ENCODE results near the gene HLA-C. TPM values are rescaled to one million over a fixed set of nuclear protein-coding genes. Genes with fewer than 3 reads are reported as not detected.

HLA-C gene
- total and polyA plus RNA-seq, 8 donors, result 117 to 1,825 (median 212) TPM

DNA sequence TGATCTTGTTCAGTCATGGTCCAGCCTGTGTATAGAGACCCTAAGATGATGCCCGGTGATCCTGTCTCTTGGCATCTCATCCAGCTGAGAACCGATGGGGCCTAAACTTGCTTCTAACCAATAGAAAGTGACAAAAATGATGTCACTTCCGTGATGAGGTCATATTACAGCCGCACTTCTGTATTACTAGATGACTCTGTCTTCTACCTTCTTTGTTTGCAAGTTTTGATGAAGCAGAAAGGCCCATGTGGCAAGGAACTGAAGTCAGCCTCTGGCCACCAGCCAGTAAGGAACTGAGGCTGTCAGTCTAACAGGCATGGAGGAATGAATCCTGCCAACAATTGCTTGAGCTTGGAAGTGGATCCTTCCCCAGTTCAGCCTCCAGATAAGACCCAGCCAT, 32.8 kb upstream of the HLA-C start:
- intact Hi-C loops (cut with DNase I), result no loop called here
- no peaks in the 10 kb centered on the region for H3K36me3 ChIP-seq
- ATAC-seq (no peak), DNase-seq (peak in 1 of 4 donors; percentile 39)
- peaks cover 2 to 12% of the 10 kb centered on the region in 2 donors for H3K4me1 ChIP-seq
- H3K9me3 ChIP-seq, result no peaks in the 10 kb centered on the region
- peaks cover 18 to 26% of the 10 kb centered on the region in 2 donors for H3K27me3 ChIP-seq
- TF ChIP-seq, protein P1, sequence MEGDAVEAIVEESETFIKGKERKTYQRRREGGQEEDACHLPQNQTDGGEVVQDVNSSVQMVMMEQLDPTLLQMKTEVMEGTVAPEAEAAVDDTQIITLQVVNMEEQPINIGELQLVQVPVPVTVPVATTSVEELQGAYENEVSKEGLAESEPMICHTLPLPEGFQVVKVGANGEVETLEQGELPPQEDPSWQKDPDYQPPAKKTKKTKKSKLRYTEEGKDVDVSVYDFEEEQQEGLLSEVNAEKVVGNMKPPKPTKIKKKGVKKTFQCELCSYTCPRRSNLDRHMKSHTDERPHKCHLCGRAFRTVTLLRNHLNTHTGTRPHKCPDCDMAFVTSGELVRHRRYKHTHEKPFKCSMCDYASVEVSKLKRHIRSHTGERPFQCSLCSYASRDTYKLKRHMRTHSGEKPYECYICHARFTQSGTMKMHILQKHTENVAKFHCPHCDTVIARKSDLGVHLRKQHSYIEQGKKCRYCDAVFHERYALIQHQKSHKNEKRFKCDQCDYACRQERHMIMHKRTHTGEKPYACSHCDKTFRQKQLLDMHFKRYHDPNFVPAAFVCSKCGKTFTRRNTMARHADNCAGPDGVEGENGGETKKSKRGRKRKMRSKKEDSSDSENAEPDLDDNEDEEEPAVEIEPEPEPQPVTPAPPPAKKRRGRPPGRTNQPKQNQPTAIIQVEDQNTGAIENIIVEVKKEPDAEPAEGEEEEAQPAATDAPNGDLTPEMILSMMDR (IDR thresholded peaks at IDR 0.05), result no peak
- no peak overlapping the region for H3K27ac ChIP-seq
- H3K4me3 ChIP-seq, result no peak overlapping the region

DNA sequence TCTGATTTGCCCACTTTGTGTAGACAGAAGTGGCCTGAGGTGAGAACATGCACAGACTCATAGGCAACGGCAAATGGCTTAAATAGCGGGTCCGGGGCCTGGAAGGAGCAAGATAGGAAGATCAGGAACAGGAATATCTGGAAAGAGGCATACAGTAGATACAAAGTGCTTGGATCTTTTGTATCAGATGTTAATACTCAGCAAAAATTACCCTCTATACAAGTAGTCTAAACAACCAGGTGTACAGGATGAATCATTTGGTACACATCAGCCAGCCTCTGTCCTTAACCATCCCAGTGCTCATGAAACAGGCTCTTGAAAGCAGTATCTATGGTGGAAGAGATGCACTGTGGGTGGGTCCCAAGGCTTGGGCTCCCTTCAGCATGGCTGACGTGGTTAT, 28.9 kb upstream of the HLA-C start:
- no peak overlapping the region for H3K27ac ChIP-seq
- peaks cover 0 to 14% of the 10 kb centered on the region in 2 donors for H3K27me3 ChIP-seq
- intact Hi-C loops (cut with DNase I), result no loop called here
- H3K4me1 ChIP-seq, result no peaks in the 10 kb centered on the region
- DNase-seq (no peak), ATAC-seq (no peak)
- TF ChIP-seq, protein P1 (IDR thresholded peaks at IDR 0.05), result no peak
- no peaks in the 10 kb centered on the region for H3K9me3 ChIP-seq
- no peak overlapping the region for H3K4me3 ChIP-seq
- no peaks in the 10 kb centered on the region for H3K36me3 ChIP-seq

DNA sequence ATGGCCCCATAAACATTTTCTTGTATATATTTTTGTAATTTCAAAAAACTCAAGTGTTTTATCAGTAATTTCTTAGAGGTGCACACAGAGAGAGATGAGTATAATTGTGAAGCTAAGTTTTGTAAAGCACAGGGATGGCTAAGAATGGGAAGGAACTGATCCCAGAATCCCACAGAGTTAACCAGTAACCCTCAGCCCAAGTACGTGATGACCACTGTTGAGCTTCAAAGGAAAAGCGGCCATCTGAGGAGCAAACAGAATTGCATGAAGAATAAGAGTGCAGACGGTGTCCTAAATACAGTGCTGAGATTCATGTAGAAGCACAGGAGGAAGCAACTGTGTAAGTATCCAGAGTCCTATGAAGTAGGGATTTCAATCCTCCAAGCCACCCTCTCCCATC, 28.1 kb upstream of the HLA-C start:
- H3K4me3 ChIP-seq, result no peak overlapping the region
- TF ChIP-seq, protein P1 (IDR thresholded peaks at IDR 0.05), result no peak
- H3K4me1 ChIP-seq, result no peaks in the 10 kb centered on the region
- H3K9me3 ChIP-seq, result no peaks in the 10 kb centered on the region
- no peak for DNase-seq
- no peak for ATAC-seq
- no peak overlapping the region for H3K27ac ChIP-seq
- intact Hi-C loops (cut with DNase I), result no loop called here
- no peaks in the 10 kb centered on the region for H3K36me3 ChIP-seq
- peaks cover 0 to 14% of the 10 kb centered on the region in 2 donors for H3K27me3 ChIP-seq

DNA sequence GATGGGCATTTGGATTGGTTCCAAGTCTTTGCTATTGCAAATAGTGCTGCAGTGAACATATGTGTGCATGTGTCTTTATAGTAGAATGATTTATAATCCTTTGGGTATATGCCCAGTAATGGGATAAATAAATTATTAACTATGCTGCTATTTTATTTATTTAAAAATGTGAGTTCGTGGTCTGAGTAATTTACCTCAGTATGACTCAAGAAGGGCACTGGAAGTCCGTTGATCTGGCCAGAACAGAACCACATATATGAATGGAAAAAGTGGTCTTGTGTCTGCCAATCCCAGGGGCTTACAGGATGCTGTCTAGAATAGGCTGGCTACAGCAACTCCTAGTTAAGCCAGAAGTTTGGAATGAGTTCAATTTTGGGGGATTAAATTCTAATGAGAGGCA, 27.6 kb upstream of the HLA-C start:
- Histone ChIP-seq H3K27me3 (peaks cover 0 to 14% of the 10 kb centered on the region in 2 donors), H3K4me3 (no peak overlapping the region), H3K9me3 (no peaks in the 10 kb centered on the region), H3K27ac (no peak overlapping the region), H3K36me3 (no peaks in the 10 kb centered on the region), H3K4me1 (no peaks in the 10 kb centered on the region)
- intact Hi-C loops (cut with DNase I), result no loop called here
- TF ChIP-seq, protein P1 (IDR thresholded peaks at IDR 0.05), result no peak
- ATAC-seq (no peak), DNase-seq (no peak)

DNA sequence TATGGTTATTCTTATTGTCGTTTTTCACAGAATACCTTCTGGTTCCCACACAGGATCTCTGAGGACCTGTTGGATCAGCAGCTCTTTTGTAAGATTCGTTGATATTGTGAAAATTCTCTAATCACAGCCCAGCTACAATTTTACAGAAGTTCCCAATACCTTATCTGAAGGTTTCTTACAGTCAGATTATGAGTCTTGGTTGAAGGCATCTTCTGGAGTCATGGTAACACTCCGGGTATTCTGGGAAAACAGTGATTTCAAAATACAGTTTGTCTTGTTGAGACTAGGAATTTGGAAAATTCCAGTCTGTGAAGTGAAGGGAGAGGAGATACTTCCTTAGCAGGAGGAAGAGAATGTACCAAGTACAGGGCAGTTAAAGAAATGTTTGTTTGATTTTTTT, 22.2 kb upstream of the HLA-C start:
- no peak for ATAC-seq
- no peak for DNase-seq
- Histone ChIP-seq H3K4me3 (no peak overlapping the region), H3K4me1 (no peaks in the 10 kb centered on the region), H3K36me3 (no peaks in the 10 kb centered on the region), H3K27ac (no peak overlapping the region), H3K9me3 (no peaks in the 10 kb centered on the region), H3K27me3 (peaks cover 0 to 21% of the 10 kb centered on the region in 2 donors)
- TF ChIP-seq, protein P1 (IDR thresholded peaks at IDR 0.05), result no peak
- intact Hi-C loops (cut with DNase I), result no loop called here

All from left lung (tissue), 10 donors.